HEK293 (cell line): ENCODE results near the gene OR10P1.

Source experiments
- CTCF ChIA-PET: fragments of 350-600 bp; formaldehyde crosslinking; extraction: SDS; loops from one replicate; lab custom pipeline; 2021; ENCODE audit warnings: antibody characterized with exemption; lab: Yijun Ruan, JAX
- POLR2A ChIA-PET: fragments of 300-600 bp; formaldehyde crosslinking; extraction: SDS; loops from one replicate; lab custom pipeline; 2020; ENCODE audit warnings: antibody characterized with exemption, inconsistent platforms; lab: Yijun Ruan, JAX
- H3K27ac ChIP-seq: fragments of 200-500 bp; sonication (Bioruptor generic); 2 replicates; pipeline ENCODE4 v1.5.1; 2014; ENCODE audit warnings: low read depth, low read length, control low read depth, inconsistent platforms; ENCODE audit errors: extremely low read depth
- H3K36me3 ChIP-seq, 2 experiments: fragments of 200-500 bp in 1 of 2; sonication (Bioruptor generic) in 1 of 2; 1 replicate in 1 of 2; 2 replicates in 1 of 2; pipeline ENCODE4 v1.5.1; 2014 to 2017; ENCODE audit warnings: inconsistent platforms in 2 of 2, low read length in 2 of 2; ENCODE audit not compliant: control insufficient read depth in 2 of 2, insufficient read depth in 1 of 2
- H3K4me1 ChIP-seq: fragments of 200-500 bp; sonication (Bioruptor generic); 2 replicates; pipeline ENCODE4 v1.5.1; 2014; ENCODE audit warnings: mild to moderate bottlenecking, low read length, inconsistent platforms; ENCODE audit not compliant: control insufficient read depth, insufficient read depth
- H3K4me3 ChIP-seq: 2 replicates; pipeline ENCODE4 v1.5.1; 2011; ENCODE audit warnings: low read depth, mild to moderate bottlenecking, control low read depth, low read length, moderate library complexity
- H3K9me3 ChIP-seq: fragments of 200-500 bp; sonication (Bioruptor generic); 2 replicates; pipeline ENCODE4 v1.5.1; 2014; ENCODE audit warnings: low read depth, low read length, inconsistent platforms; ENCODE audit not compliant: control insufficient read depth, insufficient read depth
- AEBP2 ChIP-seq: fragments of 450-650 bp; formaldehyde crosslinking; IDR thresholded peaks from 2 replicates; pipeline ENCODE4 v1.5.1; 2016; ENCODE audit warnings: missing biosample characterization, missing genetic modification characterization, borderline replicate concordance
- EGR2 ChIP-seq: fragments of 450-650 bp; formaldehyde crosslinking; IDR thresholded peaks from 2 replicates; pipeline ENCODE4 v1.5.1; 2016; ENCODE audit warnings: low read depth, missing biosample characterization, missing genetic modification characterization
- GFI1B ChIP-seq: fragments of 450-650 bp; formaldehyde crosslinking; IDR thresholded peaks from 2 replicates; pipeline ENCODE4 v1.5.1; 2016; ENCODE audit warnings: missing biosample characterization, missing genetic modification characterization
- GLIS1 ChIP-seq: fragments of 450-650 bp; formaldehyde crosslinking; IDR thresholded peaks from 2 replicates; pipeline ENCODE4 v1.5.1; 2016; ENCODE audit warnings: missing biosample characterization, missing genetic modification characterization
- INSM2 ChIP-seq: fragments of 450-650 bp; formaldehyde crosslinking; IDR thresholded peaks from 2 replicates; pipeline ENCODE4 v1.5.1; 2016; ENCODE audit warnings: missing biosample characterization, missing genetic modification characterization
- KLF1 ChIP-seq: fragments of 450-650 bp; formaldehyde crosslinking; IDR thresholded peaks from 2 replicates; pipeline ENCODE4 v1.5.1; 2016; ENCODE audit warnings: missing biosample characterization, missing genetic modification characterization
- KLF10 ChIP-seq: fragments of 450-650 bp; IDR thresholded peaks from 2 replicates; pipeline ENCODE4 v1.5.1; 2018; ENCODE audit warnings: missing biosample characterization, mild to moderate bottlenecking, missing genetic modification characterization
- ZBTB44 ChIP-seq: fragments of 450-650 bp; IDR thresholded peaks from 2 replicates; pipeline ENCODE4 v1.5.1; 2018; ENCODE audit warnings: missing biosample characterization, mild to moderate bottlenecking, missing genetic modification characterization
- ZFHX2 ChIP-seq: fragments of 450-650 bp; formaldehyde crosslinking; conservative IDR thresholded peaks from 2 replicates; pipeline ENCODE4 v1.5.1; 2016; ENCODE audit warnings: missing biosample characterization, missing genetic modification characterization
- ZNF10 ChIP-seq: fragments of 450-650 bp; formaldehyde crosslinking; IDR thresholded peaks from 2 replicates; pipeline ENCODE4 v1.5.1; 2017; ENCODE audit warnings: missing biosample characterization, missing genetic modification characterization
- ZNF140 ChIP-seq: fragments of 450-650 bp; formaldehyde crosslinking; IDR thresholded peaks from 2 replicates; pipeline ENCODE4 v1.5.1; 2016; ENCODE audit warnings: missing biosample characterization, missing genetic modification characterization
- ZNF223 ChIP-seq: fragments of 450-650 bp; formaldehyde crosslinking; IDR thresholded peaks from 2 replicates; pipeline ENCODE4 v1.5.1; 2016; ENCODE audit warnings: missing biosample characterization, missing genetic modification characterization
- ZNF404 ChIP-seq: fragments of 450-650 bp; formaldehyde crosslinking; IDR thresholded peaks from 2 replicates; pipeline ENCODE4 v1.5.1; 2017; ENCODE audit warnings: missing biosample characterization, missing genetic modification characterization
- ZNF473 ChIP-seq: fragments of 450-650 bp; formaldehyde crosslinking; IDR thresholded peaks from 2 replicates; pipeline ENCODE4 v1.5.1; 2017; ENCODE audit warnings: missing biosample characterization, missing genetic modification characterization
- ZNF596 ChIP-seq: fragments of 450-650 bp; IDR thresholded peaks from 2 replicates; pipeline ENCODE4 v1.5.0; 2018; ENCODE audit warnings: missing biosample characterization, mild to moderate bottlenecking, missing genetic modification characterization, moderate library complexity
- ZNF664 ChIP-seq: fragments of 450-650 bp; formaldehyde crosslinking; IDR thresholded peaks from 2 replicates; pipeline ENCODE4 v1.5.1; 2016; ENCODE audit warnings: missing biosample characterization, missing genetic modification characterization
- ZNF692 ChIP-seq: fragments of 450-650 bp; formaldehyde crosslinking; IDR thresholded peaks from 2 replicates; pipeline ENCODE4 v1.5.1; 2016; ENCODE audit warnings: missing biosample characterization, missing genetic modification characterization
- ZNF76 ChIP-seq: fragments of 450-650 bp; formaldehyde crosslinking; IDR thresholded peaks from 2 replicates; pipeline ENCODE4; 2016; ENCODE audit warnings: low read depth, missing biosample characterization, missing genetic modification characterization, borderline replicate concordance
- ZNF791 ChIP-seq: fragments of 450-650 bp; formaldehyde crosslinking; IDR thresholded peaks from 2 replicates; pipeline ENCODE4 v1.5.1; 2016; ENCODE audit warnings: missing biosample characterization, missing genetic modification characterization
- ZNF830 ChIP-seq: fragments of 450-650 bp; IDR thresholded peaks from 2 replicates; pipeline ENCODE4 v1.5.0; 2018; ENCODE audit warnings: missing biosample characterization, missing genetic modification characterization, low read depth, mild to moderate bottlenecking, moderate library complexity
- ZNF843 ChIP-seq: fragments of 450-650 bp; formaldehyde crosslinking; IDR thresholded peaks from 2 replicates; pipeline ENCODE4 v1.5.1; 2016; ENCODE audit warnings: missing biosample characterization, missing genetic modification characterization
- ZXDB ChIP-seq: fragments of 450-650 bp; formaldehyde crosslinking; IDR thresholded peaks from 2 replicates; pipeline ENCODE4 v1.5.1; 2016; ENCODE audit warnings: missing biosample characterization, missing genetic modification characterization

The OR10P1 gene

GRCh38 chr12:55653031-55653430 lies 16.3 kb downstream of the OR10P1 start:
- TF ChIP-seq GFI1B (tag by site-specific recombination) (no peak), ZFHX2 (tag by site-specific recombination) (peak; percentile 62), KLF1 (tag by site-specific recombination) (peak; percentile 86), EGR2 (tag by site-specific recombination) (peak; percentile 66)
- H3K27ac ChIP-seq, result no peak overlapping the region
- no peak overlapping the region for H3K4me3 ChIP-seq
- no peaks in the 10 kb centered on the region for H3K4me1 ChIP-seq
- no peaks in the 10 kb centered on the region for H3K36me3 ChIP-seq
- CTCF ChIA-PET, result interaction anchor here (6.4 kb wide), 1 partner anchor 7 kb away, joined by 115 read pairs; no protein-coding TSS in a partner anchor
- POLR2A ChIA-PET, result no interaction called here
- H3K9me3 ChIP-seq, result no peaks in the 10 kb centered on the region

- no peaks in the 10 kb centered on the region for H3K4me1 ChIP-seq
- H3K27ac ChIP-seq, result no peak overlapping the region
- no peak overlapping the region for H3K4me3 ChIP-seq
- ChIA-PET CTCF (interaction anchor here (0.6 to 6.4 kb wide), 3 partner anchors 9 to 83 kb away, joined by 3 to 115 read pairs (median 38); no protein-coding TSS in a partner anchor), POLR2A (no interaction called here)
- H3K36me3 ChIP-seq, result no peaks in the 10 kb centered on the region
- no peaks in the 10 kb centered on the region for H3K9me3 ChIP-seq
- TF ChIP-seq AEBP2 (tag by site-specific recombination) (no peak), ZNF791 (tag by site-specific recombination) (no peak), ZNF404 (tag by site-specific recombination) (no peak), KLF10 (tag by site-specific recombination) (no peak), ZBTB44 (tag by site-specific recombination) (no peak), ZNF692 (tag by site-specific recombination) (no peak), ZNF843 (tag by site-specific recombination) (no peak), ZNF596 (tag by site-specific recombination) (no peak), ZNF140 (tag by site-specific recombination) (no peak), INSM2 (tag by site-specific recombination) (no peak), ZNF830 (tag by site-specific recombination) (no peak), ZXDB (tag by site-specific recombination) (no peak), GLIS1 (tag by site-specific recombination) (no peak), ZNF76 (tag by site-specific recombination) (no peak), ZNF664 (tag by site-specific recombination) (no peak), ZNF223 (tag by site-specific recombination) (no peak), ZNF10 (tag by site-specific recombination) (no peak), ZNF473 (tag by site-specific recombination) (no peak)
- TF ChIP-seq, all 188 proteins: peak for 0
These were observed 18.0 kb downstream of the OR10P1 start for GRCh38 chr12:55654511-55655214.
